ENCODE measurements around the gene CDRT4.
A peak's percentile ranks its signal among the peaks of the same experiment; 100 is the strongest.
"Not testable (repeated sequence)": the region's sequence is repeated elsewhere in the genome, so short reads cannot be mapped to it uniquely, and the experiment has no call there.

The CDRT4 gene

GRCh38 chr17:15456972-15457722 lies 10.3 kb downstream of the CDRT4 start:
- no peak for DNase-seq

DNA sequence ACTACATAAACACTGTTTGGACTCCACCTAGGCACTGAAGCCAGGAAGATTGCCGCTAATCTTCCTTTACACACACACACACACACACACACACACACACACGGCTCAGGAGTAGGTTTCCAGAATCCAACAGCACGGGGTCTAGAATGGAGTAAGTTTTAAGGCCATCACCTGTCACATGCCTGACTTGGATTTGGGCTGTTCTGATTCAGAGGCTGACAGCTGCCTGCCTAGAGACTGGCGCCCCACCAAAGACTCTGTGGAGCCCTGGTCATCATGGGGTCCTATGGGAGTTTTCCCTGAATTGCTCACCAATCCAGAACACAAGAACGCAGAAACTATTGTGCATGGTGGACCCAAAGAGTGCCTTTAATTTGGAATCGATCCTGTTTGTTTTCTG lies 10.9 kb downstream of the CDRT4 start:
- DNase-seq, result no peak

DNA sequence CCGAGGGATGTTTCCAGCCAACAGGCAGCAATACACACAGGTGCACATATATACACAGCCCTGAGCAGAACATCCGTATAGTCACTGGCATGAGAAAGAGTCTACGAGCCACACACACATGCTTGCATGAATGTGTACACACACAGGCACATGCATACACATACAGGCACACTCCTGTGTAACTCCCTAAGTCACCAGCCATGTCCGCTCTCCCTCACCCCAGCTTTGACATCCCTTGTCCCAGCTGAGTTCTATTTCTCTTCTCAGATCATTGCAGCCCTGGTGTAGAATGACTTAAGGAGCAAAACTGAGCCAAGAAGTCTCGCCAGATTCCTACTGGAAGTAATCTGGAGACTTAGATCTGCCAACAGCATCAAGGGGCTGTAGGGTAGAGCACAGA lies 13.1 kb downstream of the CDRT4 start:
- DNase-seq, result no peak

DNA sequence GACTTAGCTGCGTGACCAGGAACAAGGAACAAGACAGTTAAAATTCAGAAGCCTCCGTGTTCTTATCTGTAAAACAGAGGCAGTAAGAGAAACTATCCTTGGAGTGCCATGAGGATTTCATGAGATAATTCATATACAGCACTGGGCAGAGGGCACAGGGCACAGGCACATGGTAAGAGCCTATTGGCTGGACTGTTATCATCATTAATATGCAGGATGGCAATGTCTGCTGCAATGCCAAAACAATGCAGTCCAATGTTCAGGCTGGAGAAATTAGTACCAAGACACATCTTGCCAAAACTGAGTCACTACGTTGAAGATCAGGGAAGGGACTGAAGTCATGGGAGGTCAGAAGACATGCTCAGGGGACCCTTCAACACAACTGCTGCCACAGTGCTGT lies 13.6 kb downstream of the CDRT4 start:
- no peak for DNase-seq

DNA sequence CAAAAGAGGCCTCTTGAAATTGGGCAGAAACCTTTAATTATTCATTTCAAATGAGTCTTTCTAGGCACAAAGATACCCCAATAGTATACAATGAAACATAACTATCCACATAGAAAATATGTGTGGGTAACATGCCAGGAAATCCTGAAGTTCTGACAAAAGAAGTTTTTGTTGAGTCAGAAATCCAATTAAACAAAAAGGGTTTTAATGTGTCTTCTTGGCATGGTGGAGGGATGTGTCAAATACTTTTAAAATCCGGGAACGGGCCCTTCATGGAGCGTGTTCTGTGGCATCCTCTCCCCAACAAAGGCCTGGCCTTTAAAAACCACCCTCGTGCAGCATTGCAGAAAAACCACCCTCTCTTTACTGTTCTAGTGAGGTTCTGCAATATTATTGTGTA lies 14.2 kb downstream of the CDRT4 start:
- no peak for DNase-seq

DNA sequence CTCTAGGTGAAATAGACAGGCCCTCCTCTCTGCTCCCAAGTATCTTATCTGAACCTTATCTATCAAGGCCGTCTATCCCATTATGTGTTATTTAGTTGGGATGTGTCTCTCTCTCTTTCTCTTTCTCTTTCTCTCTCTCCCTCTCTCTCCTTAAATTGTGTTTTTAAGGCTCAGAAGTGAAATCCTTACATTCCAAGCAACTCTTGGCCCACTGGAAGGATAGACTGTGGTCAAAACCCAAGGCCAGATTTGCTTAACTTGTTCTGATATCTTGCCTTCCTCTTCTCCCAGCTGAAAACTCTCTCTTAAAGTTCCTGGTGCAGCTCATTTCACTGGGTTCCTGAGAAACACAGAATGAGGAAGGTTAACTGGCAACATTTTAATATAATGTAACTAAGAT lies 14.7 kb downstream of the CDRT4 start:
- DNase-seq, result no peak

GRCh38 chr17:15451680-15452079 lies 15.7 kb downstream of the CDRT4 start:
- no peak for DNase-seq

DNA sequence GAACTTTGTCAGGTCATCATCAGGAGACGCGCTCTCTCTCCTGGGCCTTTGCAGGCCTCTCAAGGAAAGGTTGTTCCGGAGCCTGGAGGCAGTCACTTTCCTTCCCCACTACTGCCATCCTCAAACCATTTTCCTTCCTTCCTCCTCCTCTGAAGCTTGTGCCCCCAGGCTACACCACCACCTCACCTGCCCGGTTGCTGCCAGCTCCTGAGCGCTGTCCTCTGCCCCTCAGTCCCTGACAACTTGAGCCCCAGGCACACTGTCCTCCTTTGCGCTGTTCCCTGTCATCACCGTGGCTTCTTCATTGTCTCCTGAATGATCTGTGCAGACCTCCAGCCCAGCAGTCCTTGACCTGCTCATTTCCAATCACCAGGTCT lies 18.9 kb downstream of the CDRT4 start:
- no peak for DNase-seq

GRCh38 chr17:15447928-15448579 lies 19.4 kb downstream of the CDRT4 start:
- DNase-seq, result no peak

DNA sequence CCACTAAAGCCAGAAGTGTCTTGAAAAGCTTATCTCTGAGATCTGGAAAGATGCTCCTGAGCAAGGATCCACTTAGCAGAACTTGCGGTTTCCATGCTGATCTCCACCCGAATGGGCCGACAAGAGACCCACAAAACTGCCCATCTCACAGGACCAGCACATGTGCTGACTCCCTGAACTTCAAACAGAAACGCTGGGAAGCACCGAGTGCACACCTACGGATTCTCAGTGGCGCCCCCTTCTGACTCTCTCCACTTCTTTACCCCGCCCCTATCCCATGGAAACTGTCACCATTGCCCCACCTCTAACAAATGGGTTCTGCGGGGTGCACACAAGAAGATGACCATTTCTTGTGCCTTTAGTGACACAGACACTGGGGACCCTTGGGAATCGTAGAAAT lies 21.4 kb downstream of the CDRT4 start:
- peak; percentile 2 for DNase-seq

- DNase-seq, result no peak
Observed at GRCh38 chr17:15444805-15445204, 22.6 kb downstream of the CDRT4 start.

- DNase-seq, result no peak
Observed at GRCh38 chr17:15442311-15443180, 24.9 kb downstream of the CDRT4 start.

DNA sequence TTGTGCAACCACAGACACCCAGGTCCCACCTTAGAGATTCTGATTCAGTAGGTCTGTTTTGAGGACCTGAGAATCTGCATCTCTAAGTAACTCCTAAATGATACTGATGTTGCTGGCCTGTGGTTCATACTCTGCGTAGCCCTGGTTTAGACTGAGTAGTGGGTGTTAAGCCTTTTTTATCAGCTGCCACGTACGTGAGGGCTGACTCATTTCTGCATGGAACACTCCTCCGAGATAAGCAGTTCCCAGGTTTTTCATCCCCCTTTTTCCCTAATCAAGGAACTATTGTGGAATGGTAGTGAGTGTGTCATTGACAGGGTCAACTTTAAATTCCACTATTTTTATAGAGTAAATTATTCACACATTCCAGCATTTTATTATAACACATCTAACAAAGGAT lies 26.1 kb downstream of the CDRT4 start:
- no peak for DNase-seq

GRCh38 chr17:15440347-15440746 lies 27.1 kb downstream of the CDRT4 start:
- no peak for DNase-seq

DNA sequence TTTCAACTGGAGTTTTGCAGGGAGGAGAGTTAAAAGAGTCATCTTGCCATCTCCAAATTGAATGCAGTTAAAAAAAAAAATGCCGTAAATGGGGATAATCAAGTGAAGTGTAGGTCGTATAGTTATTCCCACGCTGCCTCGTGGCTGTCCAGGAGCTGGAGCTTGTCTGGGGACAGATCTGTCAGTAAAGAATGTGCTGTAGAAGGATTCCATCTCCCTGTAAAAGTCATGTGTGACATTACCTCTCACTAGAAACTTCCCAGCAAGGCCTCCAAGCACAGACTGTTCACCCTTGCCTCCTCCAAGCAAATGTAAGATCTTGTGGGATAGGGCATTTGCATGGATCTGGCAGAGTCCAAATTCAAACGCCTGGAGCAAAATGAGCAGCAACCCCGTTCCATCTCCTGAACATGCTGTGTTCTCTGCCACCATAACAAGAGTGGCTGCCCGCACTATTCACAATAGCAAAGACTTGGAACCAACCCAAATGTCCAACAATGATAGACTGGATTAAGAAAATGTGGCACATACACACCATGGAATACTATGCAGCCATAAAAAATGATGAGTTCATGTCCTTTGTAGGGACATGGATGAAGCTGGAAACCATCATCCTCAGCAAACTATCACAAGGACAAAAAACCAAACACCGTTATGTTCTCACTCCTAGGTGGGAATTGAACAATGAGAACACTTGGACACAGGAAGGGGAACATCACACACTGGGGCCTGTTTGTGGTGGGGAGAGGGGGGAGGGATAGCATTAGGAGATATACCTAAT lies 28.0 kb downstream of the CDRT4 start:
- not testable (repeated sequence) for DNase-seq

GRCh38 chr17:15438491-15439105 lies 28.8 kb downstream of the CDRT4 start:
- no peak for DNase-seq

GRCh38 chr17:15437303-15437635 lies 30.2 kb downstream of the CDRT4 start:
- DNase-seq, result no peak

DNA sequence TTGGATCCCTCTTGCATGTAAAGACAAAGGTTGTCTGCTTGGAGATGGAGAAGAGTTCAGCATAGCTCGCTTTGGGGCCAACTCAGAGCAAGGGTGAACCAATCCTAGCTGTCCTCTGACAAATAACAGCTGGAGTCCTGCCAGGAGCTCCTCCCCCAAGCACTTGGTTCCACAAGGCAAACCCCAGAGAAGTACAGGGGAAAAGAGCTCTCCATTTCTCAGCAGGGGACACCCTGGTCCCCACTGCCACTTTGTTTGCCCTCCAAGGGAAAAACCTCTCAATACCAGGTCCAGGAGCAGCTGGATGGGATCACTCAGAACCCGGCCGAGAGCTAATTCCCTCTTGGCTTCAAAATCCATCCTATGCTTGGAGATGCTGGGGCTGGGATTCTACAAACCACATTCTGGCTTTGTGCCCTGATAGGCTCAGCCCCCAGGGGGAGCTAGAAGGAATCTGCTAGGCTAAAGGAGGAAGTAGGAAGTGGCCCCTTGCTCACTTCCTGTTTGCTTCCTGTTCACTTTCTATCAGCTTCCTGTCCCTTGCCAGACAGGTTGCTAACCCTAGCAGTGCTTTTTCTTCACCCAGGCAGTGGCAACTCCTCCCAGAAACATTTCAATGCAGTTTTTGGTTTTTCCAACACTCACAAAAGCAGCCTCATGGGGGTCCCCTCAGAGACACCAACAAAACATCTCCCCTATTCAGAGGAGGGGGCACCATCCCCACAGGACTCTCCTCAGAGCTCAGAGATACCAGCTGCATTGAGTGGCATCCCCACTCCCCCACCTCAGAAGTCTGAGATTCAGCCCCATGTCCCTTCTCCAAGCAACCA lies 30.7 kb downstream of the CDRT4 start:
- peak; percentile 20 for DNase-seq

DNA sequence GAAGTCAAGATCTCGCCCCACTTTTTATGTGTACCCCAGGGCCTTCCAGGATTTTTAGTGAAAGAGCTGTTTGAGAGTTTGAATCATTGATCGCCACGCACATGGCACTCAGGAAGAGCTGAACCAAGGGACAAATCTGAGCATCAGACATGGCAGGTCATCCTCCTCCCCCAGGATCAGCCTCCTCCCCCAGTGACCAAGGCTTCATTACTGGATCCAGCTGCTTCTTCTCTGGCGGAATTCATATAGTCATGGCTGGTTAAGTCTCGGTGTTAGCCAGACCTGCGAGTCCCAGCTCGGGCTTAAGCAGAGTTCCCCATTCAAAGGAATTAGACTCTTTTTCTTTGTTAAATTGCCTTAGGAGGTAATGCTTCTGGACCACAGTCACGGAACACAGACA lies 32.5 kb downstream of the CDRT4 start:
- no peak for DNase-seq

DNA sequence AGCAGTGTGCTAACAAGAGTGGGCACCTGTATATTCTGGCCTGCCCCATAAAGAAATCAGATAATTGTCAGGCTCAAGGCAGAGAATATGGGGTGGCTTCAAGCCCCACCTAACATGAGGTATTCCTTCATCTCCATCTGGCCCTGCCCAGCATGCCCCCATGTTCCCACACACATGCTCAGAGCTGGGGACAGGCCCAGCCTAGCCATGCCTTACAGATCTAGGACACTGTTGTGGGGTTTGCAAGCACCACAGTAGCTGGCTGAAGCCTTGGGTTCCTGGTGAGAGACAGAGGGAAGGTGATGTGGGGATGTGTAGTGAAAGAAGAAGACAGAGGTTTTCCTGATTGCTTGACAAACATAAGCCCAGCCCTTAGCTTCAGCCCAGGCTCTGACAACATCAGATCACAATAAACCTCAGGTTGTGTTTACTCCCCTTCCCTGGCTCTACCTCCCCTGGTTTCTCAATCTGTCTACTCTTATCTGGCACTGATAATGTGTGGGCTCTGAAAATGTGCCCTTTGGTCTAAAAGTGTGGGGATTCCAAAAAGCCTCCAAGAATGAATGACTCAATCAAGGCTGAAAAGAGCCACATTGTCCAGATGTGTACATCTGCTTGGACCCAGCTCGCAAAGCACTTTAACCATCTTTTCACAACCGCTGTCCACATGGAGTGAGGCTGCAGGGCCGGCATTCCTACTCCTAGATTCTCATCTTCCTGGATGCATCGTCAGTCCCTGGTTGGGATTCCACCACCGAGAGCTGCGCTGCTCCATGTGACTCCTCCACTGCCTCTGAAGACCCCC lies 34.4 kb downstream of the CDRT4 start:
- no peak for DNase-seq

GRCh38 chr17:15431766-15432165 lies 35.7 kb downstream of the CDRT4 start:
- DNase-seq, result no peak

Measured in DMS53 (cell line).